Ovary (tissue), 3 donors: Measurements from ENCODE around the gene FUT7.

Experiments used
- CTCF ChIP-seq, 3 donors: fragments of 450-650 bp in 2 of 3; fragments of 200-600 bp in 1 of 3; IDR thresholded peaks; one replicate each; pipeline versions ENCODE4 v1.5.1 to v1.8.0; 2016 to 2022; ENCODE audit warnings: antibody characterized with exemption in 3 of 3, mild to moderate bottlenecking in 1 of 3
- EP300 ChIP-seq: sonication (generic); formaldehyde crosslinking; IDR thresholded peaks from one replicate; pipeline ENCODE4 v1.6.1; 2017; ENCODE audit warnings: antibody characterized with exemption
- donor health status: DM: no; HTN: no; CAD: no.

- TF ChIP-seq EP300 (no peak), CTCF (IDR thresholded peaks at IDR 0.05) (no peak)
Measured at GRCh38 chr9:137078701-137079400, 47.0 kb upstream of the FUT7 start.
